Fibroblast of lung (primary cell): ENCODE measurements around the gene YKT6. TPM values are rescaled to one million over a fixed set of nuclear protein-coding genes. Genes with fewer than 3 reads are reported as not detected.

Experiments used
- DNase-seq, 2 donors: peaks; one replicate each; pipeline versions ENCODE4 v3.0.0 to v3.0.0-alpha.2; 2010; ENCODE audit warnings: low read depth in 2 of 2
- H2AFZ ChIP-seq: 2 replicates; pipeline ENCODE4 v1.5.1; 2012; ENCODE audit warnings: low read length, control low read depth, inconsistent platforms
- H3K27ac ChIP-seq: 2 replicates; pipeline ENCODE4 v1.5.1; 2011; ENCODE audit warnings: low read length, control low read depth; ENCODE audit not compliant: insufficient read depth
- H3K27me3 ChIP-seq: 2 replicates; pipeline ENCODE4 v1.5.1; 2011; ENCODE audit warnings: mild to moderate bottlenecking, low read length; ENCODE audit not compliant: control insufficient read depth, insufficient read depth
- H3K36me3 ChIP-seq: 2 replicates; pipeline ENCODE4 v1.5.1; 2011; ENCODE audit warnings: low read length; ENCODE audit not compliant: control insufficient read depth, insufficient read depth
- H3K4me1 ChIP-seq: 2 replicates; pipeline ENCODE4 v1.5.1; 2011; ENCODE audit warnings: low read length; ENCODE audit not compliant: control insufficient read depth, insufficient read depth; ENCODE audit errors: extremely low read depth
- H3K4me2 ChIP-seq: 2 replicates; pipeline ENCODE4 v1.5.1; 2011; ENCODE audit warnings: low read length, control low read depth; ENCODE audit not compliant: insufficient read depth; ENCODE audit errors: extremely low read depth
- H3K4me3 ChIP-seq, 4 experiments: fragments of 200-600 bp in 1 of 4; sonication (generic) in 1 of 4; replicated peaks in 1 of 4; 2 replicates each; pipeline ENCODE4 v1.5.1; 2011 to 2016; ENCODE audit warnings: low read length in 4 of 4, low read depth in 3 of 4, mild to moderate bottlenecking in 3 of 4, control low read depth in 2 of 4, inconsistent platforms in 1 of 4, mixed read lengths in 1 of 4; ENCODE audit not compliant: insufficient read depth in 1 of 4; ENCODE audit errors: control extremely low read depth in 1 of 4
- H3K79me2 ChIP-seq: 2 replicates; pipeline ENCODE4 v1.5.1; 2012; ENCODE audit warnings: mild to moderate bottlenecking, low read length, inconsistent platforms; ENCODE audit not compliant: control insufficient read depth, insufficient read depth
- H3K9ac ChIP-seq: 2 replicates; pipeline ENCODE4 v1.5.1; 2011; ENCODE audit warnings: mild to moderate bottlenecking, low read length, control low read depth; ENCODE audit not compliant: insufficient read depth
- H3K9me3 ChIP-seq: 2 replicates; pipeline ENCODE4 v1.5.1; 2012; ENCODE audit warnings: low read depth, low read length; ENCODE audit not compliant: control insufficient read depth, insufficient read depth
- H4K20me1 ChIP-seq: 2 replicates; pipeline ENCODE4 v1.5.1; 2011; ENCODE audit warnings: low read length; ENCODE audit not compliant: control insufficient read depth, insufficient read depth; ENCODE audit errors: extremely low read depth
- EZH2 ChIP-seq: IDR thresholded peaks from 2 replicates; pipeline ENCODE4 v1.5.1; 2012; ENCODE audit warnings: low read length, control low read depth, mild to moderate bottlenecking; ENCODE audit errors: missing control alignments
- polyA plus RNA-seq, 2 donors: library from polyadenylated mRNA; depleted of rRNA in 1 of 2; stranded (reverse) in 1 of 2; unstranded in 1 of 2; fragments of >200 nt; gene quantifications; 2 replicates each; pipeline ENCODE4 v1.2.1, GENCODE V29; 2011 to 2012; ENCODE audit warnings: missing spikeins in 1 of 2
- total RNA-seq: library from RNA; depleted of rRNA; stranded (reverse); fragments of >200 nt; gene quantifications from 2 replicates; pipeline ENCODE4 v1.2.1, GENCODE V29; 2014
- TF ChIP-seq, protein P1 (sequence below), 2 donors: IDR thresholded peaks in 1 of 2; conservative IDR thresholded peaks in 1 of 2; 1 replicate in 1 of 2; 2 replicates in 1 of 2; pipeline ENCODE4 v1.5.1; 2011 to 2012; ENCODE audit warnings: low read length in 2 of 2, control low read depth in 1 of 2, inconsistent platforms in 1 of 2, low read depth in 1 of 2, mild to moderate bottlenecking in 1 of 2

The YKT6 gene
- total and polyA plus RNA-seq, 2 donors (not counting 1 experiment from before 2014, with no cell fraction given), result 90.0 to 99.0 TPM

DNA sequence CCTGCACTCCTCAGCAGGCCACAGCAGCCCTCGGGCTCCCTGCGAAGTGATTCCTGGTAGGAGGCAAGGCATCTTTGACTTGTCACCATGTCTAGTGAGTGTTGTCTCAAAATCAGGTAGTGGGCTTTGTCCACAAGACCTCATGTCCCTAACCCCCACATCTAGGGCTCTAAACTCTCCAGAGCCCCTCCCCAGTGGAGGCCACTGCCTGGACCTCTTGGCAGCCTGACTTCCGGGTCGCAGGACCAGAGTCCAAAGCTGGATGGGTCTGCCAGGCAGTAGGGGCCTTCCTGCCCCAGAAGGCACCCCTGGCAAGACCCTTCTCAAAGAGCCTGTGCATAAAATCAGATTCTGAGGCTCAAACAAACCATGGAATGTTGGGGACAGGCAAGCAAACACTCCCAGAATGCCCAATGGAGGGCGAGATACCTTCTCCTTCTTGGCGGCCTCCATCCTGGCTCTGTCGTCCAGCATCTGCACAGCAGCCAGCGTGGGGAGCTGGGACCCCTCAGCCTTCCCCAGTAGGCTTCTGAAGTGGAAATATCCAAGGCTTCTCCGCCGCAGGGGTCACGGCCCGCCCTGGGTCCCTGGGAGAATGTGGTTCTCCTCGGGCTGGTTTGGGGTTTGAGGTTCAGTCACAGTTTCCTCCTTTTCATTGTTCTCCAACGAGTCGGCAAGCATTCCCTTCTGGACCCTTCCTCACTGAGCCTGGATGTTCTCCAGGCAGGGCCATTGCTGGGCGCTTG is 12.1 kb upstream of the YKT6 start:
- H3K4me3 ChIP-seq, result no peak overlapping the region
- no peak overlapping the region for H3K4me2 ChIP-seq
- peaks cover 4% of the 10 kb centered on the region for H3K4me1 ChIP-seq
- DNase-seq, result no peak
- H3K9me3 ChIP-seq, result no peaks in the 10 kb centered on the region
- no peak overlapping the region for H3K9ac ChIP-seq
- H3K79me2 ChIP-seq, result no peaks in the 10 kb centered on the region
- H3K27me3 ChIP-seq, result peaks cover 9% of the 10 kb centered on the region
- TF ChIP-seq, protein P1, sequence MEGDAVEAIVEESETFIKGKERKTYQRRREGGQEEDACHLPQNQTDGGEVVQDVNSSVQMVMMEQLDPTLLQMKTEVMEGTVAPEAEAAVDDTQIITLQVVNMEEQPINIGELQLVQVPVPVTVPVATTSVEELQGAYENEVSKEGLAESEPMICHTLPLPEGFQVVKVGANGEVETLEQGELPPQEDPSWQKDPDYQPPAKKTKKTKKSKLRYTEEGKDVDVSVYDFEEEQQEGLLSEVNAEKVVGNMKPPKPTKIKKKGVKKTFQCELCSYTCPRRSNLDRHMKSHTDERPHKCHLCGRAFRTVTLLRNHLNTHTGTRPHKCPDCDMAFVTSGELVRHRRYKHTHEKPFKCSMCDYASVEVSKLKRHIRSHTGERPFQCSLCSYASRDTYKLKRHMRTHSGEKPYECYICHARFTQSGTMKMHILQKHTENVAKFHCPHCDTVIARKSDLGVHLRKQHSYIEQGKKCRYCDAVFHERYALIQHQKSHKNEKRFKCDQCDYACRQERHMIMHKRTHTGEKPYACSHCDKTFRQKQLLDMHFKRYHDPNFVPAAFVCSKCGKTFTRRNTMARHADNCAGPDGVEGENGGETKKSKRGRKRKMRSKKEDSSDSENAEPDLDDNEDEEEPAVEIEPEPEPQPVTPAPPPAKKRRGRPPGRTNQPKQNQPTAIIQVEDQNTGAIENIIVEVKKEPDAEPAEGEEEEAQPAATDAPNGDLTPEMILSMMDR (conservative IDR thresholded peaks at IDR 0.05 in 1 of 2, IDR thresholded peaks at IDR 0.05 in 1 of 2; ENCODE audit: low read depth in 1 of 2, low read length in 2 of 2), result no peak
- no peak for TF ChIP-seq EZH2
- H4K20me1 ChIP-seq, result no peaks in the 10 kb centered on the region
- no peak overlapping the region for H3K27ac ChIP-seq
- no peaks in the 10 kb centered on the region for H3K36me3 ChIP-seq
- H2AFZ ChIP-seq, result no peak overlapping the region

DNA sequence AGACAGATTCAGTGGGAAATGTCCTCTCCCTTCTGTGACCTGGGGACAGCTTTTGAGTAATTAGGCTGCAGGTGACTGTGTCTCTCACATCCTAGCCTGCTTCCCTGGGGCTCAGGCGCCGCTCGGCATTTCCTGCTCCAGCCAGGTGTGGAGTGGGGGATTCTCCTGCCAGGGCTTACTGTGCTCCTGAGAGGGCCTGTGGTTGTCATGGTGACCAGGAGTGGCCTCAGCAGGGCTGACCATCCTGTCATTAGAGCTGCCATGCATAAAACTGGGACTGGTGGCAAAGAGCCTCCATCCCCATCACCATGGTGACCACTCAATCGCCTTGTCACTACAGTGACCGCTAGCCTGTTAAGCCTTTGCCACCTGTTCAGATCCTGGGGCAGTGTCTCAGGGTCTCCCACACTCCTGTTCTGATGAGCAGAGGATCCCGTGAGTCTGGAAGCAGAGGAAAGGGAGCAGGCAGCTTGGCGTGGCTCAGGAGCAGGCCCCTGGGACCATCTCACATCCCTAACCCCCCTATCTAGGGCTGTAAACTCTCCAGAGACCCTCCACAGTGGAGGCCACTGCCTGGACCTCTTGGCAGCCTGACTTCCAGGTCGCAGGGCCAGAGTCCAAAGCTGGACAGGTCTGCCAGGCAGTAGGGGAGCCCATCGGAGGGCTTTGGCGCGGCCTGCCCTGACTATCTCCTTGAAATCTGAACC is 11.3 kb upstream of the YKT6 start, which contains the start of gene GCK:
Gene GCK, minus strand, starts transcription at position 154 of the 707 bp plus-strand sequence. CDS start 486 bp downstream, outside the sequence.
- DNase-seq, result no peak
- H3K79me2 ChIP-seq, result no peaks in the 10 kb centered on the region
- H4K20me1 ChIP-seq, result no peaks in the 10 kb centered on the region
- H3K36me3 ChIP-seq, result no peaks in the 10 kb centered on the region
- no peak within 1 kb of the TSS for H3K4me2 ChIP-seq
- peaks cover 4% of the 10 kb centered on the region for H3K4me1 ChIP-seq
- no peak within 1 kb of the TSS for H3K9ac ChIP-seq
- H3K4me3 ChIP-seq, result no peak within 1 kb of the TSS
- peaks cover 9% of the 10 kb centered on the region for H3K27me3 ChIP-seq
- no peak within 1 kb of the TSS for H3K27ac ChIP-seq
- TF ChIP-seq, protein P1 (conservative IDR thresholded peaks at IDR 0.05 in 1 of 2, IDR thresholded peaks at IDR 0.05 in 1 of 2; ENCODE audit: low read depth in 1 of 2, low read length in 2 of 2), result no peak
- no peak for TF ChIP-seq EZH2
- no peak within 1 kb of the TSS for H2AFZ ChIP-seq
- no peaks in the 10 kb centered on the region for H3K9me3 ChIP-seq
